Stomach (tissue), 4 donors: ENCODE data around the gene FAM25A.
"Not testable (repeated sequence)": the region's sequence is repeated elsewhere in the genome, so short reads cannot be mapped to it uniquely, and the experiment has no call there.

ENCODE experiments used
- EP300 ChIP-seq: sonication (generic); formaldehyde crosslinking; IDR thresholded peaks from one replicate; pipeline ENCODE4 v1.6.1; 2017; ENCODE audit warnings: antibody characterized with exemption
- POLR2A ChIP-seq, 4 donors: fragments of 450-650 bp; IDR thresholded peaks; one replicate each; pipeline ENCODE4 v1.6.1; 2016; ENCODE audit warnings: antibody characterized with exemption in 4 of 4, control low read depth in 2 of 4, mild to moderate bottlenecking in 1 of 4, moderate library complexity in 1 of 4
- TF ChIP-seq, protein P1 (sequence below), 7 experiments: fragments of 450-650 bp in 4 of 7; fragments of 200-600 bp in 3 of 7; sonication (generic) in 3 of 7; IDR thresholded peaks; one replicate each; pipeline ENCODE4 v1.5.1; 2016 to 2019; ENCODE audit warnings: antibody characterized with exemption in 7 of 7, control low read depth in 2 of 7, mild to moderate bottlenecking in 1 of 7

DNA sequence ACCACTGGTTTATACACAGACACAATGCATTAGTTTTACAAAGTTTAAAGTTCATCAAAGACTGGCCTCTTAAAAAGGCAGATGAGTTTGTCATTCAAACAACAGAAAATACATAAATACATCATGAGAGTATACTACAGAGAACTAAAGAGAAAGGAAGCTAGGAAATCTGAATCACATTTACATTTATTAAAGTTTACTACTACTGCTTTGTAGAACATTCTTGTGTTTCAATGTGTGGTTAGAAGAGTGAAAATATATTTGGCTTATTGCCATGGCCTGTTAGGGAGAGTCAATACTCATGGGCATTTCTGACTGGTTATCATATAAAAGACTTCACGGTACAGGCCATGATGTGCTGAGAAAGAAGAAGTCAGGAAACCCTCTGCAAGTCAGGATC is 13.0 kb upstream of the FAM25A start:
- TF ChIP-seq, protein P1, sequence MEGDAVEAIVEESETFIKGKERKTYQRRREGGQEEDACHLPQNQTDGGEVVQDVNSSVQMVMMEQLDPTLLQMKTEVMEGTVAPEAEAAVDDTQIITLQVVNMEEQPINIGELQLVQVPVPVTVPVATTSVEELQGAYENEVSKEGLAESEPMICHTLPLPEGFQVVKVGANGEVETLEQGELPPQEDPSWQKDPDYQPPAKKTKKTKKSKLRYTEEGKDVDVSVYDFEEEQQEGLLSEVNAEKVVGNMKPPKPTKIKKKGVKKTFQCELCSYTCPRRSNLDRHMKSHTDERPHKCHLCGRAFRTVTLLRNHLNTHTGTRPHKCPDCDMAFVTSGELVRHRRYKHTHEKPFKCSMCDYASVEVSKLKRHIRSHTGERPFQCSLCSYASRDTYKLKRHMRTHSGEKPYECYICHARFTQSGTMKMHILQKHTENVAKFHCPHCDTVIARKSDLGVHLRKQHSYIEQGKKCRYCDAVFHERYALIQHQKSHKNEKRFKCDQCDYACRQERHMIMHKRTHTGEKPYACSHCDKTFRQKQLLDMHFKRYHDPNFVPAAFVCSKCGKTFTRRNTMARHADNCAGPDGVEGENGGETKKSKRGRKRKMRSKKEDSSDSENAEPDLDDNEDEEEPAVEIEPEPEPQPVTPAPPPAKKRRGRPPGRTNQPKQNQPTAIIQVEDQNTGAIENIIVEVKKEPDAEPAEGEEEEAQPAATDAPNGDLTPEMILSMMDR (IDR thresholded peaks at IDR 0.05), result not testable (repeated sequence)
- TF ChIP-seq EP300; POLR2A (IDR thresholded peaks at IDR 0.05): not testable (repeated sequence)
